Tibial artery (tissue), 4 donors: Measurements from ENCODE around the gene ZFYVE9.

ENCODE experiments used
- DNase-seq, 2 donors: peaks; one replicate each; pipeline ENCODE4 v3.0.0-alpha.2; 2019
- H3K27ac ChIP-seq, 2 donors: fragments of 200-600 bp; sonication (generic) in 1 of 2; 1 replicate in 1 of 2; 2 replicates in 1 of 2; pipeline ENCODE4 v1.5.1; 2018 to 2019; ENCODE audit warnings: mild to moderate bottlenecking in 1 of 2
- H3K27me3 ChIP-seq, 2 donors: fragments of 200-600 bp; sonication (generic) in 1 of 2; one replicate each; pipeline versions ENCODE4 v1.5.1 to v1.6.0; 2016 to 2019
- H3K36me3 ChIP-seq, 3 donors: fragments of 200-600 bp; sonication (generic) in 2 of 3; one replicate each; pipeline ENCODE4 v1.5.1; 2016 to 2019; ENCODE audit warnings: mild to moderate bottlenecking in 2 of 3
- H3K4me1 ChIP-seq, 4 donors: fragments of 200-600 bp; sonication (generic) in 2 of 4; 1 replicate in 3 of 4; 2 replicates in 1 of 4; pipeline ENCODE4 v1.5.1; 2016 to 2019
- H3K4me3 ChIP-seq, 2 donors: fragments of 200-600 bp; sonication (generic) in 1 of 2; 1 replicate in 1 of 2; 2 replicates in 1 of 2; pipeline ENCODE4 v1.5.1; 2018 to 2019; ENCODE audit warnings: mild to moderate bottlenecking in 2 of 2
- H3K9me3 ChIP-seq, 3 donors: fragments of 200-600 bp; sonication (generic) in 1 of 3; one replicate each; pipeline ENCODE4 v1.5.1; 2016 to 2019
- intact Hi-C: fragments of 100-400 bp; cut with DNase I; formaldehyde crosslinking; loops from one replicate; pipeline ENCODE4 v1.15.0; 2023; ENCODE audit warnings: low total_unique reads
- TF ChIP-seq, protein P1 (sequence below), 2 experiments: fragments of 200-600 bp in 1 of 2; fragments of 450-650 bp in 1 of 2; IDR thresholded peaks; one replicate each; pipeline ENCODE4 v1.5.1; 2017 to 2019; ENCODE audit warnings: antibody characterized with exemption in 2 of 2, mild to moderate bottlenecking in 1 of 2, moderate library complexity in 1 of 2

The ZFYVE9 gene

DNA sequence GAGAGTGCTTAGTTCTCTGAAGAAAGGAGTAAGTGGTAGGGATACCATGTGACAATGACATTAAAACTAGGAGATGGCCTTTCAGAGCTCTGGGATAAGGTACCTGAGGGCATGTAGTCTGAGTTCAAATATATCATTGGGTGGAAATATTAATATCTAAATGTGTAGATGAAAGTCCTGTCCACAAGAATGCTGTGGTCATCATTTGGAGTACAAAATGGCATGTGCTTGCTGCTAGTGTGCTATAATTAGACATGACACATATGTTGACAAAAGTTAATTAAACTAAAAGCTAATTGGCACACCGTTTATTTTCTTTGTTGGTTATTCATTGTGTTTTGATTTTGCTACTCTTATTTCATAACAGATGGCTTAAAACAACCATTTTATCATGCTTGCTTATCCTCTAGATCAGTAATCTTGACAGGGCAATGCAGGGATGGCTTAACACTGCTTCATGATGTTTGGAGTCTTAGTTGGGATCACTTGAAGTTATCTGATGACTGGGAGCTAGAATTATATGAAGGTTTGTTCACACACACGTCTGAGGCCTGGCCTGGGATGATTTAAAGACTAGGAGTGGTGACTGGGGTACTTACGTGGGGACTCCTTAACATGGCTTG lies 193.1 kb downstream of the ZFYVE9 start:
- intact Hi-C loops = loop anchor here (5.0 kb wide), 1 partner anchor 1203 kb away; no protein-coding TSS in a partner anchor
- no peak overlapping the region for H3K4me3 ChIP-seq
- TF ChIP-seq, protein P1, sequence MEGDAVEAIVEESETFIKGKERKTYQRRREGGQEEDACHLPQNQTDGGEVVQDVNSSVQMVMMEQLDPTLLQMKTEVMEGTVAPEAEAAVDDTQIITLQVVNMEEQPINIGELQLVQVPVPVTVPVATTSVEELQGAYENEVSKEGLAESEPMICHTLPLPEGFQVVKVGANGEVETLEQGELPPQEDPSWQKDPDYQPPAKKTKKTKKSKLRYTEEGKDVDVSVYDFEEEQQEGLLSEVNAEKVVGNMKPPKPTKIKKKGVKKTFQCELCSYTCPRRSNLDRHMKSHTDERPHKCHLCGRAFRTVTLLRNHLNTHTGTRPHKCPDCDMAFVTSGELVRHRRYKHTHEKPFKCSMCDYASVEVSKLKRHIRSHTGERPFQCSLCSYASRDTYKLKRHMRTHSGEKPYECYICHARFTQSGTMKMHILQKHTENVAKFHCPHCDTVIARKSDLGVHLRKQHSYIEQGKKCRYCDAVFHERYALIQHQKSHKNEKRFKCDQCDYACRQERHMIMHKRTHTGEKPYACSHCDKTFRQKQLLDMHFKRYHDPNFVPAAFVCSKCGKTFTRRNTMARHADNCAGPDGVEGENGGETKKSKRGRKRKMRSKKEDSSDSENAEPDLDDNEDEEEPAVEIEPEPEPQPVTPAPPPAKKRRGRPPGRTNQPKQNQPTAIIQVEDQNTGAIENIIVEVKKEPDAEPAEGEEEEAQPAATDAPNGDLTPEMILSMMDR (IDR thresholded peaks at IDR 0.05) = no peak
- no peaks in the 10 kb centered on the region for H3K4me1 ChIP-seq
- no peak overlapping the region for H3K27ac ChIP-seq
- no peak for DNase-seq
- no peaks in the 10 kb centered on the region for H3K9me3 ChIP-seq
- H3K36me3 ChIP-seq = peaks cover 13 to 60% (median 51%) of the 10 kb centered on the region in 3 donors
- no peaks in the 10 kb centered on the region for H3K27me3 ChIP-seq

DNA sequence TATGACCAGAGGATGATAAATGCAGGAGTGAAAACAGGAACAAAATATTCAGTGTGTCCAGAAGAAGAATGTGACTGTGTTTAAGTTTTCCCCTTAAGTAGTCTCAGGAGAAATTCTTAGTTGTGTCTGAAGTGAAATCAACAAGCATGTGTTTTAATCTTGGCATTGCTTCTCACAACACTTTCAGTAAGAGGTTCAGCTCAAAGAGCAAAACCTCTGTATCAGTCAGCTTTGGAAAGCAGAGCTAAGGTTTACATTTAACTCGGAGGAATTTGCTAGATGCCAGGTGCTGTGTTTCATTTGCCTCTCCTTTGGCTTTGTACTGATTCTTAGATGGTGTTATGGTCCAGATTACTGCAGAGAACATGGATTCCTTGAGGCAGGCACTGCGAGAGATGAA lies 195.6 kb downstream of the ZFYVE9 start:
- intact Hi-C loops = loop anchor here (5.0 kb wide), 1 partner anchor 1205 kb away; no protein-coding TSS in a partner anchor
- H3K9me3 ChIP-seq = no peaks in the 10 kb centered on the region
- no peak for DNase-seq
- no peak overlapping the region for H3K27ac ChIP-seq
- H3K4me3 ChIP-seq = no peak overlapping the region
- H3K36me3 ChIP-seq = peaks cover 17 to 64% (median 56%) of the 10 kb centered on the region in 3 donors
- TF ChIP-seq, protein P1 (IDR thresholded peaks at IDR 0.05) = no peak
- H3K4me1 ChIP-seq = no peaks in the 10 kb centered on the region
- no peaks in the 10 kb centered on the region for H3K27me3 ChIP-seq

DNA sequence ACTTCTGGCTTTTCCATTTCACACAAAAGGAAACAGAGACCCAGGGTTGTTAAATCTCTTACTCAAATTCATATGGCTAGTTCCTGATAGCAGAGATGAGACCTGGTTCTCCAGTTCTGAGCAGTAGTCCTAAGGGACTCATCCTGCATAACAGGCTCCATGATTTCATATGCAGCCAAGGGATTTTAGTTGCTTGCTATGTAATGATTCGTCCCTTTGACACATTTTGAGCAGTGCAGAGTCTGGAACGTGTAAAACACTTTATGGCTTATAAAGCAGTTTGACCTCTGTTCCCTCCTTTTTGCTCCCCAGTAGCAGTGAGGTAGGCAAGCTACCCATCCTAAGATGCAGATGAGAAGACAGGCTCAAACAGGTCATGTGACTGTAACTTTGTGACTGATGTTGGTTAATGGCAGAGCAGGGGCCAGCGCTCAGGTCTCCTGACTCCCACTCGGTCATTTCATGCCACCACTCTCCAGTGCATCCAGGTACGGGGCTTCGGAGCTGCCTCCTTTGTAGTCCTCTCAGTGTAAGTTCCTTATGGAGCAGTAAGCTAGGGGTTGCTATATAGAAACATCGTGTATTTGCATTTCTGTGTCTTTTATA lies 199.9 kb downstream of the ZFYVE9 start:
- intact Hi-C loops = no loop called here
- Histone ChIP-seq H3K9me3 (no peaks in the 10 kb centered on the region), H3K36me3 (peaks cover 25 to 58% (median 40%) of the 10 kb centered on the region in 3 donors), H3K4me1 (no peaks in the 10 kb centered on the region), H3K4me3 (no peak overlapping the region), H3K27ac (no peak overlapping the region), H3K27me3 (no peaks in the 10 kb centered on the region)
- TF ChIP-seq, protein P1 (IDR thresholded peaks at IDR 0.05) = no peak
- no peak for DNase-seq

DNA sequence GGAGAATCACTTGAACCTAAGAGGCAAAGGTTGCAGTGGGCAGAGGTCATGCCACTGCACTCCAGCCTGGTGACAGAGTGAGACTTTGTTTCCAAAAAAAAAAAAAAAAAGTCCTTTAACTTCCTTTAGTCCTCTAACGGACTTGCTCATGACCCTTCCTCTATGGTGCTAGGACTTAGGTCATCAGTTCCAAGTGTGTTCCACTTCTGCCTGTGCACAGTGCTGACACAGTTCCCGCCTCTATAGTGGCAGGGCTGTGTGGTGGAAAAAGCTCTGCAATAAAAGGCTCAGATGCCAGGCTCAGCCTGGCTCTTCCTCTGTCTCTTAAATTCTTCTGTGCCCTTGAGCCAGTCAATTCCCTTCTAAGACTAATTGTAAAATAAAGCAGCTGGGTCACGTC lies 202.1 kb downstream of the ZFYVE9 start:
- TF ChIP-seq, protein P1 (IDR thresholded peaks at IDR 0.05) = no peak
- Histone ChIP-seq H3K9me3 (no peaks in the 10 kb centered on the region), H3K27me3 (no peaks in the 10 kb centered on the region), H3K27ac (no peak overlapping the region), H3K4me3 (no peak overlapping the region), H3K36me3 (peaks cover 23 to 39% (median 30%) of the 10 kb centered on the region in 3 donors), H3K4me1 (no peaks in the 10 kb centered on the region)
- intact Hi-C loops = no loop called here
- no peak for DNase-seq

DNA sequence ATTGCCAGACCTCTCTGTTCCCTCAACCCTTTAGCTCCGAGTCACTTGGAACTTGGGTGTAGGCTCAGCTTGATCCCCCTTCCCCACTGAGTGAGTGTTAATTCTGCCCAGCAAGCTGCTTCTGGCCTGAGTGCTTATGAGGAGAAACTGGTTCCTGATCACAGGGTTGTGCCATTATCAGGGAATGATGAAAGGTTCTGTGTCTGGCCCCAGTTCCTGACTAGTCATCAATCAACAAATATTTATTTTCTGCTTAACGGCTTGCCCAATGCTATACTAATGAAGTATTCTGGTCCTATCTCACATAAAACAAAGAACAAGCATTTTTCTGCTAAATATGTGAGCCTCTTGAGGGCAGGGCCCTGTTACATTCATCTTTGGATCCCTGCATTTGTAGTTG lies 203.4 kb downstream of the ZFYVE9 start:
- TF ChIP-seq, protein P1 (IDR thresholded peaks at IDR 0.05) = no peak
- Histone ChIP-seq H3K27me3 (no peaks in the 10 kb centered on the region), H3K4me3 (no peak overlapping the region), H3K27ac (no peak overlapping the region), H3K4me1 (no peaks in the 10 kb centered on the region), H3K36me3 (peaks cover 15 to 35% (median 21%) of the 10 kb centered on the region in 3 donors), H3K9me3 (no peaks in the 10 kb centered on the region)
- intact Hi-C loops = no loop called here
- DNase-seq = no peak
